Cardiac muscle cell (in vitro differentiated cells and primary cell): ENCODE results near the gene SYCE3. TPM values are rescaled to one million over a fixed set of nuclear protein-coding genes. Genes with fewer than 3 reads are reported as not detected.
A peak's percentile ranks its signal among the peaks of the same experiment; 100 is the strongest.

ENCODE experiments used
- DNase-seq, 2 donors: peaks; one replicate each; pipeline versions ENCODE4 v3.0.0 to v3.0.0-alpha.2; 2010 to 2017; ENCODE audit warnings: low read depth in 1 of 2, low spot score in 1 of 2
- H3K27ac ChIP-seq: fragments of 200-600 bp; sonication (generic); 2 replicates; pipeline ENCODE4 v1.5.1; 2016
- H3K27me3 ChIP-seq: fragments of 200-600 bp; sonication (generic); 2 replicates; pipeline ENCODE4 v1.6.0; 2016; ENCODE audit warnings: control low read depth
- H3K36me3 ChIP-seq: fragments of 200-600 bp; sonication (generic); 2 replicates; pipeline ENCODE4 v1.5.1; 2016; ENCODE audit warnings: control low read depth
- H3K4me1 ChIP-seq: fragments of 200-600 bp; sonication (generic); 2 replicates; pipeline ENCODE4 v1.8.1; 2017; ENCODE audit warnings: low read depth, mild to moderate bottlenecking, mixed run types
- H3K4me3 ChIP-seq: fragments of 200-600 bp; sonication (generic); 2 replicates; pipeline ENCODE4 v1.5.1; 2016; ENCODE audit warnings: mild to moderate bottlenecking
- H3K9me3 ChIP-seq: fragments of 200-600 bp; sonication (generic); 2 replicates; pipeline ENCODE4 v1.5.1; 2017; ENCODE audit warnings: low read depth, mild to moderate bottlenecking, control low read depth
- polyA plus RNA-seq: library from polyadenylated mRNA; unstranded; fragments of >200 nt; fragmentation: Nextera tagmentation; extraction: Ambion mirVana; gene quantifications from 2 replicates; pipeline ENCODE4 v1.2.1, GENCODE V29; 2016
- total RNA-seq: library from RNA; depleted of rRNA; stranded (reverse); fragments of >200 nt; gene quantifications from 2 replicates; pipeline ENCODE4 v1.2.3, GENCODE V29; 2016
- TF ChIP-seq, protein P1 (sequence below): IDR thresholded peaks from 2 replicates; pipeline ENCODE4 v1.5.1; 2012; ENCODE audit warnings: low read depth, mild to moderate bottlenecking, low read length

SYCE3 gene
- total and polyA plus RNA-seq, 2 experiments from 2014 or later = not detected

DNA sequence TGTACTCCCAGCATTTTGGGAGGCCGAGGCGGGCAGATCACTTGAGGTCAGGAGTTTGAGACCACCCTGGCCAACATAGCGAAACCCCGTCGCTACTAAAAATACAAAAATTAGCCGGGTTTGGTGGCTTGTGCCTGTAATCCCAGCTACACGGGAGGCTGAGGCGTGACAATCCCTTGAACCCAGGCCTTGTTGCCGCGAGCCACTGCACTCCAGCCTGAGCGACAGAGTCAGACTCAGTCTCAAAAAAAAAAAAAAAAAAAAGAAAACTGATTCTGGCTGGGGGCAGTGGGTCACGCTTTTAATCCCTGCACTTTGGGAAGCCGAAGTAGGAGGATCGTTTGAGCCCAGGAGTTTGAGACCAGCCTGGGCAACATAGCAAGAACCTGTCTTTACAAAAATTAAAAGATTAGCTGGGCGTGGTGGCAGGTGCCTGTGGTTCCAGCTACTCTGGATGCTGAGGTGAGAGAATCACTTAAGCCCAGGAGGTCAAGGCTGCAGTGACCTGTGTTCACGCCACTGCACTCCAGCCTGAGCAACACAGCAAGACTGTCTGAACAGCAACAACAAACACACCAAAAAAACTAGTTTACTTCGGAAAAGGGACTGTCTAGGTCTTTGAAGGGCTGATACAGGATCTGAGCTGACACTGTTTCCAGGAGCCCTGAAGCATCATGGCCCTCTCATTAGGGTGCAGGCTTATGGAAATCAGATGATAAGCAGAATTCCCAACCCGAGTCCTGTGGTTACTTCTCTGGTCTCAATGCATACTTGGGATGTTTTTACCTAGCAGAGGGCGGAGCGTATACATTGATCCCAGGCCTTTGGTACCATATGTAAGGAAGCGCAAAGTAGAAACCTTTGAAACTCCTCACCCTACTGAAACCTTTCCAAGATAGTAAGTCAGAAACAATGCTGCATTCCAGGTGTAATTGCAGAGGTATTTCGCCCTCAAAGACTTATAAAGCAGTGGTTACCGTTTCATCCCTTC, 21.7 kb upstream of the SYCE3 start:
- H3K27me3 ChIP-seq = no peaks in the 10 kb centered on the region
- H3K27ac ChIP-seq = no peak overlapping the region
- no peak for DNase-seq
- H3K9me3 ChIP-seq = no peaks in the 10 kb centered on the region
- H3K36me3 ChIP-seq = no peaks in the 10 kb centered on the region
- peaks cover 10% of the 10 kb centered on the region for H3K4me1 ChIP-seq
- TF ChIP-seq, protein P1, sequence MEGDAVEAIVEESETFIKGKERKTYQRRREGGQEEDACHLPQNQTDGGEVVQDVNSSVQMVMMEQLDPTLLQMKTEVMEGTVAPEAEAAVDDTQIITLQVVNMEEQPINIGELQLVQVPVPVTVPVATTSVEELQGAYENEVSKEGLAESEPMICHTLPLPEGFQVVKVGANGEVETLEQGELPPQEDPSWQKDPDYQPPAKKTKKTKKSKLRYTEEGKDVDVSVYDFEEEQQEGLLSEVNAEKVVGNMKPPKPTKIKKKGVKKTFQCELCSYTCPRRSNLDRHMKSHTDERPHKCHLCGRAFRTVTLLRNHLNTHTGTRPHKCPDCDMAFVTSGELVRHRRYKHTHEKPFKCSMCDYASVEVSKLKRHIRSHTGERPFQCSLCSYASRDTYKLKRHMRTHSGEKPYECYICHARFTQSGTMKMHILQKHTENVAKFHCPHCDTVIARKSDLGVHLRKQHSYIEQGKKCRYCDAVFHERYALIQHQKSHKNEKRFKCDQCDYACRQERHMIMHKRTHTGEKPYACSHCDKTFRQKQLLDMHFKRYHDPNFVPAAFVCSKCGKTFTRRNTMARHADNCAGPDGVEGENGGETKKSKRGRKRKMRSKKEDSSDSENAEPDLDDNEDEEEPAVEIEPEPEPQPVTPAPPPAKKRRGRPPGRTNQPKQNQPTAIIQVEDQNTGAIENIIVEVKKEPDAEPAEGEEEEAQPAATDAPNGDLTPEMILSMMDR = no peak
- no peak overlapping the region for H3K4me3 ChIP-seq

DNA sequence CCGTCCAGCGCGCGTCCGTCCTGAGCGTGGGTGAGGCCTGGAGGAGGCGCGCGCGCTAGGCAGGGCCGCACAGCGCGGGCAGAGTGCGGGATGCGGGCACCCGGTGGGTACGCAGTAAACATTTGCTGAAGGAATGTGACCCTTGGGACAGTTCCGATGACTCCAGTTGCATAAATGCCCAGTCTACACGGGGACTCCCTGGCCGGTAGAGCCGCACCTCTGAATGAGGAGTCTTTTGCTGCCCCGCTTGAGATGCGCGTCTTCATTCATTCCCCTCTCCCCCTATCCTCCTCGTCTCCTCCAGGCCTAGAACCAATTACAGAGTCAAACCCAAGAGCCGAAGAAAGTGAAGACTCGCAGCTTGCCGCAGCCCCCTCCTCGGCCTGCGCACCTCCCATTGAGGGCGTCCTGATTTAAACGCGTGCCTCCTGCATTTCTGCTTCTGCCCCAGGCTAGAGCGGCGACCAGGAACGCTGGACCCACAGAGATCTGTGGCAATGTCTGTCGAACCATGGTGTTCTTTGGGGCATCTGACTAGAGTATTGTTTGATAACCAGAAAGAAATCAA, 20.7 kb upstream of the SYCE3 start:
- peak overlapping the region; percentile 50 for H3K4me3 ChIP-seq
- no peaks in the 10 kb centered on the region for H3K9me3 ChIP-seq
- H3K4me1 ChIP-seq = peaks cover 20% of the 10 kb centered on the region
- H3K36me3 ChIP-seq = no peaks in the 10 kb centered on the region
- H3K27ac ChIP-seq = no peak overlapping the region
- DNase-seq = no peak
- TF ChIP-seq, protein P1 = no peak
- H3K27me3 ChIP-seq = no peaks in the 10 kb centered on the region

DNA sequence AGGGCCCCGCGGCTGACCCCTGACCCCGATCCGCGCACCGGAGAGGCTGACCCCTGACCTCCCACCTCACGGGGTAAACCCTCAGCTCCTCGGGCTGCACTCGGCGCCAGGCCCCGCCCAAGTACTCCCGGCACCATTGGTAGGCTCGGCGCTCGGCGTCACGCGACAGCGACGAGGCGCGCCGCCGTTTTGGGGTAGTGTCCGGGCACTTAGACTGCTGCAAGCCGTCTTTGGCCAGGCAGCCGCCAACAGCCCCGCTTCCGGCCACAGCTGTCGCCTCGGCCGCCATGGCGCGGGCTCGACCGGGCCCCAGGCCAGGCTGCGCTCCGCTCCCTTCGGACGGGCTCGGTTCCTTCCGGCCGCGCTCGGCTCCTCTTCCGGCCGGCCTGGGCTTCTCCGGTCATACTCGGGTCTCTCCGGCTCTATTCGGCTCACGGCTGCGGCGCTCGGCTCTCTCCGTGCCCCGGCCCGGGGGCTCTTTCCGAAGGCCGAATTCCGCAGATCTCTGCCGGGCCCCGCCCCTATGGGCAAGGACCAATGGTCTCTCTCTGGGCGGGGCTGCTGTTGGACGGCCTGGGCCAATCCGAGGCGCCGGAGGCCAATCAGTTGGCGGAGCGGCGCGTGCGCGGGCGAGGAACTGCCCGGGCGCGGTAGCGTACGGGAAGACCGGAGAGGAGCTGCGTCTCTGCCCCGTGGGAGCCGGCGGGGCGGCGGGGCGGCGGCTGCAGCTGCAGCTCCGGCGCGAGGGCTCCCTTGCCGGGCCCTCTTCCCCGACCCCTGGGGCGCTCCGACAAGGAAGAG, 20.0 kb upstream of the SYCE3 start, which contains the start of gene CHKB:
Gene CHKB (minus strand): TSS at position 357 of the 801 bp plus-strand sequence. CDS start 68 bp downstream, at position 289.
- peaks cover 25% of the 10 kb centered on the region for H3K4me1 ChIP-seq
- TF ChIP-seq, protein P1 = no peak
- no peaks in the 10 kb centered on the region for H3K36me3 ChIP-seq
- H3K4me3 ChIP-seq = peak within 1 kb of the TSS; percentile 50
- peak within 1 kb of the TSS; percentile 91 for H3K27ac ChIP-seq
- peak; percentile 98 to 99 for DNase-seq
- no peaks in the 10 kb centered on the region for H3K27me3 ChIP-seq
- H3K9me3 ChIP-seq = no peaks in the 10 kb centered on the region

DNA sequence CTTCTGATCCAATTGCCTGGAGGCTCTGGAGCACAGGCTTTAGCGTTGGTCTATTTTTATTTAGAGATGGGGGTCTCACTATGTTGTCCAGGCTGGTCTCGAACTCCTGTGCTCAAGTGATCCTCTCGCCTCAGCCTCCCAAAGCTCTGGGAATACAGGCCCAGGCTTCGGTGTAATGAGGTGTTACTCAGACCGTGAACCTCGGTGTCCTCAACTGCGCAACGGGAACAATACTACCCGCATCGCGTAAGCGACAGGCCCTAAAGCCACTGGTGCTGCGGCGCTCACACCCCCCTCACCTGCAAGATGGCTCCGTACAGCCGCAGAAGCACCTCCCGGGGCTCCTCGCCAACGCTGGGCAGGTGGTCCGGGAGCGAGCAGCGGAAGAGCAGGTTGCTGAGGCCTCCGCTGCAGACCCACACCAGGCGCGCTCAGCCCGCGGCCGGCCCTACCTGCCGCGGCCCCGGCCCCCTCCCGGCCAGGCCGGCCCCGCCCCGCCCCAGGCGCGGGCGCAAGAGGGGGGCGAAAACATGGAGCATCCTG, 19.3 kb upstream of the SYCE3 start:
- DNase-seq = no peak
- Histone ChIP-seq H3K4me3 (peak overlapping the region; percentile 50), H3K36me3 (no peaks in the 10 kb centered on the region), H3K27ac (peak overlapping the region; percentile 91), H3K27me3 (no peaks in the 10 kb centered on the region), H3K9me3 (no peaks in the 10 kb centered on the region), H3K4me1 (peaks cover 25% of the 10 kb centered on the region)
- TF ChIP-seq, protein P1 = no peak
